ENCODE data around the gene PPP1R15A.

The PPP1R15A gene

DNA sequence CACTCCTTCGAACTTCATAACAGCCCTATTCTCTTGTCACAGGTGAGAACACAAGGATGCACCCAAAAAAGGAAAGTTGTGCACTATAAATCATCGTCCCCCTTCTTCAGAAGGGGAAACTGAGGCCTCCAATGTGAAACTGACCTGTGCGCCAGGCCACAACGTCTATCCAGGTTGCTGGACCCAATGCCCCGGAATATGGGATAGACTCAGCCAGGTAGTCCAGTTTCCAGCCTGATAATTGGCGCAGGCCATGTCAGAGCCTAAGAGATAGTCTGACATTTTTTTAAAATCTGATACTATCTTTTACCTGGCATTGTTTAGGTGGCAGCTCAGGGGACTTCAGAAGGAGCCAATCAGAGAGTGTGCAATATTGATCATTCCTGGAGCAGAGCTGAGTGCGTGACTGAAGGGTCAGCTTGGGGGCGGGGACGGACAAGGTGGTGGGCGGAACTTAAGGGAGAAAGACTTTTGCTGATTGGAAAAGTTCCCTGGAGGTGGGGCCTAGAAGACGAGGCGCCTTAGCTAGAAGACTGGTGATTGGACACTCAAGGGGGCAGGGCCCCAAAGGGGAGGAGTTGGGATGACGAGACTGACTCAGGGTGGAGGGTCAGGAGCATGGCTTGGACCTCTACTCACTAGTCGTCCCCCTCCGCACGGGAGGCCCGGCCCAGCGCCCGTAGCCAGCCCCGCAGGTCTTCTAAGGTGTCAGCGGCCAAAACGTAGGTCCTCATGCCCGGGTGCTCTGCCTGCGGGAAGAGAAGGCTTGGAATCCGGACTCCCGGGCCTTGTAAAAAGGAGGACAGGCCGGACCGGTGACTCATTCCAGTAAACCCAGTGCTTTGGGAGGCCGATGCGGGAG, 12.3 kb upstream of the PPP1R15A start:
- H3K9me3 Mint-ChIP-seq = no peaks in the 10 kb centered on the region
- peak overlapping the region; percentile 19 for H3K27ac Mint-ChIP-seq
- H3K4me3 Mint-ChIP-seq = no peak overlapping the region
- no peak for DNase-seq
- TF ChIP-seq, protein P1, sequence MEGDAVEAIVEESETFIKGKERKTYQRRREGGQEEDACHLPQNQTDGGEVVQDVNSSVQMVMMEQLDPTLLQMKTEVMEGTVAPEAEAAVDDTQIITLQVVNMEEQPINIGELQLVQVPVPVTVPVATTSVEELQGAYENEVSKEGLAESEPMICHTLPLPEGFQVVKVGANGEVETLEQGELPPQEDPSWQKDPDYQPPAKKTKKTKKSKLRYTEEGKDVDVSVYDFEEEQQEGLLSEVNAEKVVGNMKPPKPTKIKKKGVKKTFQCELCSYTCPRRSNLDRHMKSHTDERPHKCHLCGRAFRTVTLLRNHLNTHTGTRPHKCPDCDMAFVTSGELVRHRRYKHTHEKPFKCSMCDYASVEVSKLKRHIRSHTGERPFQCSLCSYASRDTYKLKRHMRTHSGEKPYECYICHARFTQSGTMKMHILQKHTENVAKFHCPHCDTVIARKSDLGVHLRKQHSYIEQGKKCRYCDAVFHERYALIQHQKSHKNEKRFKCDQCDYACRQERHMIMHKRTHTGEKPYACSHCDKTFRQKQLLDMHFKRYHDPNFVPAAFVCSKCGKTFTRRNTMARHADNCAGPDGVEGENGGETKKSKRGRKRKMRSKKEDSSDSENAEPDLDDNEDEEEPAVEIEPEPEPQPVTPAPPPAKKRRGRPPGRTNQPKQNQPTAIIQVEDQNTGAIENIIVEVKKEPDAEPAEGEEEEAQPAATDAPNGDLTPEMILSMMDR (IDR thresholded peaks at IDR 0.05) = no peak
- peaks cover 59% of the 10 kb centered on the region for H3K36me3 Mint-ChIP-seq (ENCODE audit: low read depth)
- no peaks in the 10 kb centered on the region for H3K27me3 Mint-ChIP-seq (ENCODE audit: low read depth, poor library complexity)
- H3K4me1 Mint-ChIP-seq = peaks cover 40% of the 10 kb centered on the region

DNA sequence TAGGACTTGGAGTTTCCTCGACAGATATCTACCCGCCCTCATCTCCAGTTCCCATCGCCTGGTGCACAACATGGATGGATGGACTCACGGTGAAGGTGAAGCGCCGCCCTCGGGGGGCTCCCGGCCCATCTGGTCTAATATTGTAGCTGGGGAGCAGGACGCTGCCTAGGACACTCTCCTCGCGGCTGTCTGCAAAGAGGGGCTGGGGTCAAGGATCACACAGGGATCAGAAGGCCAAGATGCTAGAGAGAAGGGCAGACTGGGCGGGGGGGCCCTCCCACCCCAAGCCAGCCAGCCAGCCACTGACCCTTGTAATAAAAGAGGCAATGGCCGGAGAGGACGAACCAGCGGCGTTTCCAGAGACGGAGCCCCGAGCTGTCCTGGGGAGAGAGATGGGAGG, 10.9 kb upstream of the PPP1R15A start:
- Mint-ChIP-seq H3K4me1 (peaks cover 48% of the 10 kb centered on the region), H3K9me3 (no peaks in the 10 kb centered on the region), H3K27me3 (ENCODE audit: low read depth, poor library complexity) (peaks cover 3% of the 10 kb centered on the region), H3K36me3 (ENCODE audit: low read depth) (peaks cover 65% of the 10 kb centered on the region), H3K27ac (peak overlapping the region; percentile 64), H3K4me3 (peak overlapping the region; percentile 48)
- DNase-seq = no peak
- TF ChIP-seq, protein P1 (IDR thresholded peaks at IDR 0.05) = no peak

DNA sequence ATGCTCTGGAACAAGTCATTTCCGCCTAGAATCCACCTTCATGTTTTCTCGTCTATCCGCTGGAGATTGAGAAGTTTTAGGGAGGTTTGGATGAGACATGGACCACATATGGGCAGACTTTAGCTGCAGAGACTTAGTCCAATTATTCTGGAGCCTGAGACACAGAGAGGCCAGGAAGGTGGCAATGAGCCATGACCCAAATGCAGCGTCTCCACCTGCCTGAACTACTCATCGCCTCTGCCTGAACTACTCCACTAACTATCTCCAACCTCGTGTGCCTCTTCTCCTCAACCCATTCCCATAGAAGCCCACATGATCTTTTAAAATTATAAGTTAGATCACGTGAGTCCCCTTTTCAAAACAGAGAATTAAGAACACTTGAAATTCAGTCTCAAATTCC, 9.4 kb upstream of the PPP1R15A start:
- H3K4me3 Mint-ChIP-seq = no peak overlapping the region

DNA sequence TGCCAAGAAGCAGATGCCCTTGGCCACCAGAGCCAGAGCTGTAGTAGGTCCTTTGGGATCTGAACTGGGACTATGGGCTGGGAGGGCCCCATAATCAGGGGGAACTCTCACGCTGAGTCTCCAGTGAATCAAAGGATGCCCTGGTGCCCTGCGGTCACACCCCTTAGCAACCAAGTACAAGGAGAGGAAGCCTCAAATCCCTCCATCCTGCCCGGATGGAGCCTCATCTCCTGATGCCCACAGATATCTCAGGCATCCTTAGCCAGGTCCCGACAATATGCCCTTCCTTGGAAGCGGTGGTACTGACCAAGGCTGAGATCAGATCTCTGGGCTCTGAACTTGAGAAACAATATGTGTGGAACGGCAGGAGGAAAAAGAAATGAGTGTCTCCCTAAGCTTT, 5.5 kb upstream of the PPP1R15A start:
- TF ChIP-seq, protein P1 (IDR thresholded peaks at IDR 0.05) = no peak
- Mint-ChIP-seq H3K27ac (peak overlapping the region; percentile 92), H3K36me3 (ENCODE audit: low read depth) (peaks cover 29% of the 10 kb centered on the region), H3K4me1 (peaks cover 54% of the 10 kb centered on the region), H3K27me3 (ENCODE audit: low read depth, poor library complexity) (peaks cover 3% of the 10 kb centered on the region), H3K4me3 (peak overlapping the region; percentile 90), H3K9me3 (no peaks in the 10 kb centered on the region)
- no peak for DNase-seq

More for the DNA sequence above, 9.4 kb upstream of the PPP1R15A start:
- Mint-ChIP-seq H3K27ac (peak overlapping the region; percentile 71), H3K36me3 (ENCODE audit: low read depth) (peaks cover 57% of the 10 kb centered on the region), H3K4me1 (peaks cover 58% of the 10 kb centered on the region), H3K9me3 (no peaks in the 10 kb centered on the region), H3K27me3 (ENCODE audit: low read depth, poor library complexity) (peaks cover 3% of the 10 kb centered on the region)
- DNase-seq = no peak
- TF ChIP-seq, protein P1 (IDR thresholded peaks at IDR 0.05) = no peak

DNA sequence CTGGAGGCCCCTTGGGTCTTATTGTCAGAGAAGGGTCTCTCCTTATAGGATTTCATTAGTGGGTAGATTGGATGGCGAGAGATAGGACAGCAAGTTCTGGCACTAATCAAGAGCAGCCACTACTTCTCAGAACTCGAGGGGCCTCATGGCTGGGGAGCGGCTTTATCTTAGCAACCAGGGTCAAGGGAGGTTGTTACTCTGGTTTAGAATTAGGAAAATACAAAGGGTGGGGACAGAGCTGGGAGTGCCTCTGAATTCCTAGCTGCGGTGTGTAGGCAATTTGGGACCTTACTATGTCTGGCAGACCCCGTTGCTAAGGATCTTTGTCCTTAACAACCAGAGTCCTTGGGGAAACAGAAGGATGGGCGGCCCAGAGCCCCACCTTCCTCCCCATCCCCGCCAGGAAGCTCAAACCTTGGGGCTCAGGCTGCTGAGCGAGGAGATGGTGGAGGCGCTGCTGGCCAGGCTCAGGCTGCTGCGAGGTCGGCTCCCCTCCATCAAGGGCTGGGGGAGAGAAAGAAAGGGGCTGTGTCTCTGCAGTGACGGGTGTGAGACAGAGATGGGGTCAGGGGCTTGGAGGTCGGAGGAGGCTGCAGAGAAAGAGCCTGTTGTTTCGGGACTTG, 5.0 kb upstream of the PPP1R15A start:
- no peaks in the 10 kb centered on the region for H3K9me3 Mint-ChIP-seq
- peak overlapping the region; percentile 92 for H3K27ac Mint-ChIP-seq
- TF ChIP-seq, protein P1 (IDR thresholded peaks at IDR 0.05) = no peak
- H3K4me1 Mint-ChIP-seq = peaks cover 55% of the 10 kb centered on the region
- peak overlapping the region; percentile 90 for H3K4me3 Mint-ChIP-seq
- no peak for DNase-seq
- H3K36me3 Mint-ChIP-seq (ENCODE audit: low read depth) = peaks cover 26% of the 10 kb centered on the region
- peaks cover 3% of the 10 kb centered on the region for H3K27me3 Mint-ChIP-seq (ENCODE audit: low read depth, poor library complexity)

Data from nephron progenitor cell (in vitro differentiated cells).